Fibroblast of mammary gland (primary cell): ENCODE measurements around the gene ELAVL3.
A peak's percentile ranks its signal among the peaks of the same experiment; 100 is the strongest.

Source experiments
- DNase-seq: peaks from one replicate; pipeline ENCODE4 v3.0.0-alpha.2; 2010; ENCODE audit warnings: low read depth
- H3K4me3 ChIP-seq: 2 replicates; pipeline ENCODE4 v1.5.1; 2011; ENCODE audit warnings: low read depth, mild to moderate bottlenecking, low read length, moderate library complexity; ENCODE audit not compliant: control insufficient read depth
- TF ChIP-seq, protein P1 (sequence below): conservative IDR thresholded peaks from 2 replicates; pipeline ENCODE4 v1.5.1; 2011; ENCODE audit warnings: low read depth, low read length, inconsistent platforms; ENCODE audit not compliant: control insufficient read depth, insufficient read depth

The ELAVL3 gene

DNA sequence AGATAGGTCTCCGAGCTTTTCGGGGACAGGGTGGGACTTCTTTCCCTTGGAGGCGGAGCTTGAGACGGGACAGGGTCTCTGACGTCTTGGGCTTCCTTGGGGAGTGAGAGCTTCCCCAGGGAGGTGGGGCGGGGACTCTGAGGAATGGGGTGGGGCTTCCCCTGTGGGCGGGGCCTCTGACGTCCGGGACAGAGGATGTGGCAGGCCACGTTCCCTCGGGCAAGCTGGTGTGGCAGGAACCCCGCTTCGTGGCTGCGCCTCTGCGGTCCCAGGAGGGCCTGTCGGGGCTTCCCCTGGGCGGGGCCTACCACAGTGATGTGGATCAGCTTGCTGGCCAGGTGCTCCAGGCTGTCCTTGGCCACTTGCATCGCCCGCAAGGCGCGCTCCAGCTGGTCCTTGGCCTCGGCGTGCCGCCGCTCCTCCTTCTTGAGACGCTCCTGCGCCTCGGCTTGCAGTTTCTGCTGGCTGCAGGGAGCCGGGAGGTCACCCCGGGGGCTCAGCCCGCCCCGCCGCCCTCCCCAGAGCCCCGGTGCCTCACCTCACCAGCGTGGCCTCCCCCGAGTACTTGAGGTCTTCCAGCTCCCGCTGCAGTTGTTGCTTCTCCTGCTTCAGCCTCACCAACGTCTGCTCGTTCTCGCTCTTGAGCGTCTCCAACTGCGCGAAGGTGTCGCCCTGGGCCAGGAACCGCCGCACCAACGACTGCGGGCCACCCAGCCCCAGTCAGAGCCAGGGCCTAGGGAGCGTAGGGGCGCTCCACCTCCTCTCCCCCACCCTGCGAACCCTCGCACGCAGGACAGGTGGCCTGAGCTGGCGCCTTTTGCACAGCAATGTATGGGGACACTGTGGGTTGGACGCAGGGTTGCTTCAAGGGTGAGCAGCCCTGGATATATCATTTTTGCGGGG is 58.4 kb downstream of the ELAVL3 start:
- peak; percentile 39 for DNase-seq
- TF ChIP-seq, protein P1, sequence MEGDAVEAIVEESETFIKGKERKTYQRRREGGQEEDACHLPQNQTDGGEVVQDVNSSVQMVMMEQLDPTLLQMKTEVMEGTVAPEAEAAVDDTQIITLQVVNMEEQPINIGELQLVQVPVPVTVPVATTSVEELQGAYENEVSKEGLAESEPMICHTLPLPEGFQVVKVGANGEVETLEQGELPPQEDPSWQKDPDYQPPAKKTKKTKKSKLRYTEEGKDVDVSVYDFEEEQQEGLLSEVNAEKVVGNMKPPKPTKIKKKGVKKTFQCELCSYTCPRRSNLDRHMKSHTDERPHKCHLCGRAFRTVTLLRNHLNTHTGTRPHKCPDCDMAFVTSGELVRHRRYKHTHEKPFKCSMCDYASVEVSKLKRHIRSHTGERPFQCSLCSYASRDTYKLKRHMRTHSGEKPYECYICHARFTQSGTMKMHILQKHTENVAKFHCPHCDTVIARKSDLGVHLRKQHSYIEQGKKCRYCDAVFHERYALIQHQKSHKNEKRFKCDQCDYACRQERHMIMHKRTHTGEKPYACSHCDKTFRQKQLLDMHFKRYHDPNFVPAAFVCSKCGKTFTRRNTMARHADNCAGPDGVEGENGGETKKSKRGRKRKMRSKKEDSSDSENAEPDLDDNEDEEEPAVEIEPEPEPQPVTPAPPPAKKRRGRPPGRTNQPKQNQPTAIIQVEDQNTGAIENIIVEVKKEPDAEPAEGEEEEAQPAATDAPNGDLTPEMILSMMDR = no peak
- H3K4me3 ChIP-seq = no peak overlapping the region

DNA sequence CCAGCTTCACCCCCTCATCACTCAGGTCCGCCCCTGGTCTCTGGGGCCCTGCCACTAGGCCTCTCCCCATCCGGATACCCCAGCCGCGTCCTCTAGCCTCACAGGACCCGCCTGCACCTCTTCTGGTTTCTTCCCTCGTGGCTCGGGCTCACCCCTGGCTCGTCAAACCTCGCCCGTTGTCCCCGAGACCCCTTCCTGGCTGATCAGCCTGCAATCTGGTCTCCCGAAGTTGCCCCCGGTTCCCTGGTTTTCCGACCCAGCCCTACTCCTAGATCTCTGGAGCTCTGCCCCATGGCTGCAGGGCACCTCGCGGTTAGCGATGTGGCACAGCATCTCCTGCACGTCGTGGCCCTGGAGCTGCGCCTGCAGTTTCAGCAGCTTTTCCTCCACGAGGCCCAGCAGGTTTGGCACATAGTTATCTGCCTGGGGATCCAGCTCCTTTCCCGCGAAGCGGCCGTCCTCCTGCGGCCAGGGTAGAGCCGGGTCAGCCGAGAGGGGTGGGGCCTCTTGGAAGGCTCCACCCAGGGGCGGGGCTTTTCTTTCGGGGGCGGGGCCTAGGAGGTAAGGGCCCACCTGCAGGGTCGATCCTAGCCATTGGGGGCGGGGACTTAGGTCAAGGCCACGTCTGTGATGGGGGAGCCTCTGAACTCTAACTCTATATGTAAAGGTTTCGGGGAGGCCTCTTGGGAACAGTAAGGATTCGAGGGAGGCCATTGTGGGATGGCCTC is 59.3 kb downstream of the ELAVL3 start:
- TF ChIP-seq, protein P1 = no peak
- no peak for DNase-seq
- no peak overlapping the region for H3K4me3 ChIP-seq

DNA sequence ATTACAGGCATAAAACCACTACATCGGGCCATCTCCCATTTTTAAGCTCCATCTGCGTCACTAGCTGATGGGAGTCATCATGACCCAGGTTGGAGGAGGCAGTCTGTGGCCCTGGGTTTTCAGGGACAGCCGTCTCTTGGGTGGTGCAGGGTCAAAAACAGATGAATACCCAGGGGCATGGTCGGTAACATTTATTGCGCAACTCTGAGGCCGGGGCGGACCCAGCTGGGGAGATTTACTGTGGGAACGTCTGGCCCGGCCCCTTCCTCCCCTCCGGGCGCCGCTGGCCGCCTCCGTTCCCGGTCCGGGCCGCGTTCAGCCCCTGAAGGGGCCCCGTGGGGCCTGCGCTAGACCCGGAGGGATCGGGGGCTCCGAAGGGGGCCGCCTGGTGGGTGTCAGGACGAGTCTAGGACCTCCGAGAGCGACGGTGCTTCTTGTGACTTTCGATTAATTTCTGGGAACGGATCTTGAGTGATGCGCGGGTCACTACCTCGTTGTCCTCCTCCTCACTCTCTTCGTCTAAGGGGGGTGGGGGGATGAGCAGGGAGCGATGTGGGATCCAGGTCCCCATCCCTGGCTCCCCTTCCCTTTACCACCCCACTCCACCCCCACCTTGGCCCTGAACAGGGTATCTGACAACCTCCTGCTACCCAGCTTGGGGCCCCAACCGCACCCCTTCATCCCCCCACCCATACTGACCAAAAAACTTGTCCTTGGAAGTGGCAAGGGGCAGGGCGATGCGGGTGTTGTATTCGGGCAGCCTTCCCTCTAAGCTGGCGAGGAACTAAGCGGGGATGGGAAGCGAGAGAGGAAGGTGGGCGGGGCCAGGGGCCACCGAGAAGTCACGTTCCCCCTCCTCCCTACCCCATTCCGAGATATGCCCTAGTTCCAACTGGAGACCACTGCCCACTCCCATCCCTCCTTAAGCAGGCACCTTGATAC is 60.1 kb downstream of the ELAVL3 start:
- peak; percentile 80 for DNase-seq
- TF ChIP-seq, protein P1 = no peak
- peak overlapping the region; percentile 4 for H3K4me3 ChIP-seq

DNA sequence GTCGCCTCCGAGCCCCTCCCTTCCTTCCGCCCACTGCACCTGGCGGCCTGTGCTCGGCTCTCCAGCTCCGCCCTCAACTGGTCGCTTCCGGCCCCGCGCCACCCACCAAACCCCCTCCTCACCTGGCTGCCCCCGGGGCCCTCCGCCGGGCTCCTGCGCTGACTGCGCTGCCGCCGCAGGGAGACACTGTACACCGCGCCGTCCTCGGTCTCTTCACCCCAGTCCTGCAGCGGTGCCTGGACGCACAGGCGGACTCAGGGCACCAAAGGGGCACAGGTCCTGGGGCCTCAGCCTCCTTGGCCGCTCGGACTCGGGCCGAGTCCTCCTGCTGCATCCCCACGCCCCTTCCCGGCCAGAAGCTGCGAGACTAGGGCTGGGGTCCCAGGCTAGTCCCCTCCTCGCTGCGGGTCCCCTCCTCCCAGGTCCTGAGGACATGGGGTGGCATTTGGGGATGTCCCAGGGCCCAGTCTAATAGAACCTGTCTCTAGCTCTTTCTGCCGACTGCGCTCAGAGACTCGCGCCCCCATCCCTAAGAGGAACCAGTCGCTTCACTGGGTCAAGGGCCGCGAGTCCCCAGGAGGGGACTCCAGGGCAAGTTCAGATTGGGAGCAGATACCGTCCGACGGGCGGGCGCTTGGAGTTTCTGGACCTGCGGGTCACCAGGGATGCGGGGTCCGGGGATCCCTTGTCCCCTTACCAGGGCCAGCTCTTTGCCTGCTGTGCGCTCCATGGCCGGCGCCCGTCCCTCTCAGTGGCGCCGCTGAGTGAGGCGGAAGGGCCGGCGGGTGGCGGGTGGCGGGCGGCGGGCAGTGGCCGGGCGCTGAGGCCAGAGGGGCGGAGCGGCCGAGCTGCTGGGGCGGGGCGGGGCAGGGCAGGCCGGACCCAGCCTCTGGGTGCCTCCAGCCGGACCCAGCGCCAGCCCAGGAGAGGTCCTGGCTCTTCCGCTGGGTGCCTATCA is 62.0 kb downstream of the ELAVL3 start, which contains the start of gene RGL3:
Gene RGL3 (minus strand): TSS at position 766 of the 958 bp plus-strand sequence. CDS start 36 bp downstream, at position 730.
- TF ChIP-seq, protein P1 = no peak
- DNase-seq = no peak
- no peak within 1 kb of the TSS for H3K4me3 ChIP-seq

DNA sequence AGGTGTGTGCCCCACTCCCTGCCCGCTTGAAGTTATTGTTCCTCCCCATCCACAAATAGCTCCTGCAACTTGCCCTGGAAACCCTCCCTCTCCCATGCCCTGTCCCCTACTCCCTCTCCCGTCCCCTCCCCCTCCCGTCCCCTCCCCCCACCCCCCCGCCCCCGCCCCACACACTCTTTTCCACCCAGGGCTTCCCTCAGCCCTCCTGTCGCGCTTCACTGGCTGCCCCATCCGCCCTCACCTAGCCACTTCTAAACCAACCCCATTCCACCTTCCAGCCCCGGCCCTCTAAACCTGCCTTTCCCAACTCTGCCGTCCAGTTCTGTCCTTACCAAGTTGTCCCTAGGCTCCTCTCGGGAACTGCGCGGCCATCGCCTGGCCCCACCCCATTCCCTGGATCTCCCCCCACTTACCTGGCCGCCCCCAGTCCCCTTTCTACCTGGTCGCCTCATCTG is 62.7 kb downstream of the ELAVL3 start:
- no peak for DNase-seq
- TF ChIP-seq, protein P1 = no peak
- no peak overlapping the region for H3K4me3 ChIP-seq
